ENCODE data around the gene SARS1.
A peak's percentile ranks its signal among the peaks of the same experiment; 100 is the strongest.

The SARS1 gene

DNA sequence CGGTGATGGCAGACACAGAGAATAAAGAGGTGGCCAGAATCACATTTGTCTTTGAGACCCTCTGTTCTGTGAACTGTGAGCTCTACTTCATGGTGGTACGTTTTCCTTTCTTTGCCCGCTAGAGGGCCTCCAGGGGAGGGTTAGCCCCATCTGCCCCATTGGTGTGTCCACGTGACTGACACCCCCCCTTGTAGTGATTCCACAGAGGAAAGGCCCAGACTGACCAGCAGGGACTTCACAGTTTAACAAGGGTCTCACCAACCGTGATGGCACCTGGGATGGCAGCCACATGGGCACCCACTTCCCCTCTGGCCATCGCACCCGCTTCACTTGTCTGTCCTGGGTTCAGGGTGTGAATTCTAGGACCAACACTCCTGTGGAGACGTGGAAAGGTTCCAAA lies 22.3 kb upstream of the SARS1 start:
- no peak overlapping the region for H3K27ac ChIP-seq
- no peaks in the 10 kb centered on the region for H3K27me3 ChIP-seq (ENCODE audit: control insufficient read depth, insufficient read depth, low read length)
- H3K36me3 ChIP-seq (ENCODE audit: control insufficient read depth, insufficient read depth, low read length) = no peaks in the 10 kb centered on the region
- TF ChIP-seq, protein P1, sequence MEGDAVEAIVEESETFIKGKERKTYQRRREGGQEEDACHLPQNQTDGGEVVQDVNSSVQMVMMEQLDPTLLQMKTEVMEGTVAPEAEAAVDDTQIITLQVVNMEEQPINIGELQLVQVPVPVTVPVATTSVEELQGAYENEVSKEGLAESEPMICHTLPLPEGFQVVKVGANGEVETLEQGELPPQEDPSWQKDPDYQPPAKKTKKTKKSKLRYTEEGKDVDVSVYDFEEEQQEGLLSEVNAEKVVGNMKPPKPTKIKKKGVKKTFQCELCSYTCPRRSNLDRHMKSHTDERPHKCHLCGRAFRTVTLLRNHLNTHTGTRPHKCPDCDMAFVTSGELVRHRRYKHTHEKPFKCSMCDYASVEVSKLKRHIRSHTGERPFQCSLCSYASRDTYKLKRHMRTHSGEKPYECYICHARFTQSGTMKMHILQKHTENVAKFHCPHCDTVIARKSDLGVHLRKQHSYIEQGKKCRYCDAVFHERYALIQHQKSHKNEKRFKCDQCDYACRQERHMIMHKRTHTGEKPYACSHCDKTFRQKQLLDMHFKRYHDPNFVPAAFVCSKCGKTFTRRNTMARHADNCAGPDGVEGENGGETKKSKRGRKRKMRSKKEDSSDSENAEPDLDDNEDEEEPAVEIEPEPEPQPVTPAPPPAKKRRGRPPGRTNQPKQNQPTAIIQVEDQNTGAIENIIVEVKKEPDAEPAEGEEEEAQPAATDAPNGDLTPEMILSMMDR (IDR thresholded peaks at IDR 0.05) = no peak
- no peak overlapping the region for H3K4me2 ChIP-seq (ENCODE audit: low read length)
- H3K9me3 ChIP-seq (ENCODE audit: control insufficient read depth, low read length) = no peaks in the 10 kb centered on the region
- H3K79me2 ChIP-seq = no peaks in the 10 kb centered on the region
- H2AFZ ChIP-seq = no peak overlapping the region
- H3K4me1 ChIP-seq = no peaks in the 10 kb centered on the region
- no peak overlapping the region for H3K9ac ChIP-seq
- H3K4me3 ChIP-seq (ENCODE audit: low read depth, low read length) = no peak overlapping the region

DNA sequence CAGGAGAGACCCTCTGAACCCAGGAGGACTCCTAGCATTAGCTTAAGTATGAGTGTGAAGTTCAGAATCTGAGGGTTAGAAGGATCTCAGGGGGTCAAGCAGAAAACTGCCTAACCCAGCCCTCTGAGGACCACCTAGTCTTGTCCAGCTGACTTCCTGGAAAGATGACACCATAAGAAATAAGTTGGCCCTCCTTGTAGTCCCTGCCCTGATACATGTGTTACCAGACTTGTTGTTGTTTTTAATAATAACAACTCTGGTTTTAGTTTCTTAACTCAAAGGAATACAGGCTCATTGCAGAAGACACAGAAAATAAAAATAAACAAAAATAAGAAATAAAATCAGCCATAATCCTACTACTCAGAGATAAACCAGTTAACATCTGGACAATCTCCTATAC lies 21.8 kb upstream of the SARS1 start:
- Histone ChIP-seq H3K4me2 (ENCODE audit: low read length) (no peak overlapping the region), H3K27ac (no peak overlapping the region), H2AFZ (no peak overlapping the region), H3K27me3 (ENCODE audit: control insufficient read depth, insufficient read depth, low read length) (no peaks in the 10 kb centered on the region), H3K36me3 (ENCODE audit: control insufficient read depth, insufficient read depth, low read length) (no peaks in the 10 kb centered on the region), H3K4me1 (no peaks in the 10 kb centered on the region), H3K4me3 (ENCODE audit: low read depth, low read length) (no peak overlapping the region), H3K9me3 (ENCODE audit: control insufficient read depth, low read length) (no peaks in the 10 kb centered on the region), H3K79me2 (no peaks in the 10 kb centered on the region), H3K9ac (no peak overlapping the region)
- TF ChIP-seq, protein P1 (IDR thresholded peaks at IDR 0.05) = no peak

DNA sequence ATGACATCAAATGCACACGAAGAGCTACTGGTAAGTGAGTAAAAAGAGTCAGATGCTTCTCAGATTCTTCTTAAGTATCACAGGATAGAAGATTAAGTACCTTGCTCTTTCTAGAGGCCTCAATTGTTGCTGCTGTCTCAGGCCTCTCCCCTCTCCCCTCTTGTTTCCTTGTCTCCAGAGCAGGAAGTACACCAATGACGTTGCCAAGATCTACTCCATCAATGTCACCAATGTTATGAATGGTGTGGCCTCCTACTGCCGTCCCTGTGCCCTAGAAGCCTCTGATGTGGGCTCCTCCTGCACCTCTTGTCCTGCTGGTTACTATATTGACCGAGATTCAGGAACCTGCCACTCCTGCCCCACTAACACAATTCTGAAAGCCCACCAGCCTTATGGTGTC lies 21.3 kb upstream of the SARS1 start:
- TF ChIP-seq, protein P1 (IDR thresholded peaks at IDR 0.05) = no peak
- no peaks in the 10 kb centered on the region for H3K9me3 ChIP-seq (ENCODE audit: control insufficient read depth, low read length)
- no peak overlapping the region for H3K4me3 ChIP-seq (ENCODE audit: low read depth, low read length)

DNA sequence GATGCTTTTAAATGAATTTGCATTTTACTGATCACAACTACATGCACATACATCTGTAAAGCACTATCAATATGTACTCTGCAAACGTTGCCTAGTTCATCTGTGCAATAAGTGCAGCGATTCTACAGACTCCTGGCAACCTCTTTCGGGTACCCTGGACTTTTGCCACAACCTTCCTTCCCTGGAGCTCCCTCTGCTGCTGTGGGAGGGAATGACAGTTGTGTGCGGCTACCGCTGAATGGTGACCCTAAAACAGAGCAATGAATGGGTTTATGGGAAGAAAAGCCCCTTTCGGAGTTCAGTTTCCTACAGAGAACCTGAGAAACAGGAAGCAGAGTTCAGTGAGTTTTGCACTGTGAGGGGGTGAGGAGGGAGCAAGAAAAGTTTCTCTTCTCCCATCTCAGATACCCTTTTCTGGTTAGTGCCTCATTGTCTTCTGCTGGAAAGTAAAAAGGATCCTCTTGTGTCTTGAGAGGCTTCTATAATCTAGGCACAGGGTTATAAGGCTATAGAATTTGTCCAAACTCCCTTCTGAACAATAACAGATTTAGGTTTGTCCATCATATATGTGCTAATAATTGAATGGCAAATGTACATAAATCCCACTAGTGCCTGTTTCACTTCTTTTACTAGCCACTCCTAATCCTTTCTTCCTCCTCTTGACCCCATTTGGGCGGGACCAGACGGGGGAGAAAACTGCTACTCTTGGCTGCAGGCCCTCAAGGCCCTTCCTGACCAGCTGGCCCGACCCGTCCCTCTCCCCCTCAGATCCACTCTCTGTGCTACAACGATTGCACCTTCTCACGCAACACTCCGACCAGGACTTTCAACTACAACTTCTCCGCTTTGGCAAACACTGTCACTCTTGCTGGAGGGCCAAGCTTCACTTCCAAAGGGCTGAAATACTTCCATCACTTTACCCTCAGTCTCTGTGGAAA lies 19.8 kb upstream of the SARS1 start:
- H3K4me1 ChIP-seq = no peaks in the 10 kb centered on the region
- H3K79me2 ChIP-seq = no peaks in the 10 kb centered on the region
- H3K36me3 ChIP-seq (ENCODE audit: control insufficient read depth, insufficient read depth, low read length) = no peaks in the 10 kb centered on the region
- no peak overlapping the region for H2AFZ ChIP-seq
- H3K4me2 ChIP-seq (ENCODE audit: low read length) = no peak overlapping the region
- TF ChIP-seq, protein P1 (IDR thresholded peaks at IDR 0.05) = peak; percentile 50
- no peak overlapping the region for H3K4me3 ChIP-seq (ENCODE audit: low read depth, low read length)
- no peak overlapping the region for H3K27ac ChIP-seq
- H3K9ac ChIP-seq = no peak overlapping the region
- no peaks in the 10 kb centered on the region for H3K27me3 ChIP-seq (ENCODE audit: control insufficient read depth, insufficient read depth, low read length)
- no peaks in the 10 kb centered on the region for H3K9me3 ChIP-seq (ENCODE audit: control insufficient read depth, low read length)

More for the DNA sequence above, 21.3 kb upstream of the SARS1 start:
- no peaks in the 10 kb centered on the region for H3K27me3 ChIP-seq (ENCODE audit: control insufficient read depth, insufficient read depth, low read length)
- no peak overlapping the region for H3K27ac ChIP-seq
- no peaks in the 10 kb centered on the region for H3K36me3 ChIP-seq (ENCODE audit: control insufficient read depth, insufficient read depth, low read length)
- H3K9ac ChIP-seq = no peak overlapping the region
- no peak overlapping the region for H2AFZ ChIP-seq
- H3K79me2 ChIP-seq = no peaks in the 10 kb centered on the region
- no peaks in the 10 kb centered on the region for H3K4me1 ChIP-seq
- no peak overlapping the region for H3K4me2 ChIP-seq (ENCODE audit: low read length)
